ENCODE data around the gene SLC12A8. TPM values are rescaled to one million over a fixed set of nuclear protein-coding genes. Genes with fewer than 3 reads are reported as not detected.

Gene SLC12A8
- total RNA-seq, 1 donor from 2014 or later: 3.0 TPM

DNA sequence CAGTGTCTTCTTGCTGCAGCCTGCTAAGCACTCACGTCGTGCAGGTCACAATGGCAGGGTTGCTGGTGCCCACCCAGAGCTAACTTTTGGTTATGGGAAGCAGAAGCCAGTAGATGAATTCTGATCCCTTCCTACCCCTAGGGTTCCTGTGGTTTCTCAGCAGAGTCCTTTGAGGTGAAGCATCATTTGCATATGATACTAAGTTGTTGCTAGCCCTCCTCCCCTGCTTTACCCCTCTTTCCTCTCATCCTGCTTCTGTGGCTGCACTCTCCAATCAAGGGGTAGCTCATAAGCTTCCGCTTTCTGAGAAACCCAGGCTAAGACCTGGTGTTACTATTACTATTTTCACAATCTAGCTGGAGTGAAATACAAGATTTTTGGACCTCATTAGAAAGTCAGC is 134.7 kb downstream of the SLC12A8 start:
- H3K27ac Mint-ChIP-seq (ENCODE audit: unreplicated experiment): no peak overlapping the region
- H3K9me3 Mint-ChIP-seq (ENCODE audit: unreplicated experiment): no peaks in the 10 kb centered on the region
- no peaks in the 10 kb centered on the region for H3K36me3 Mint-ChIP-seq (ENCODE audit: unreplicated experiment)
- no peaks in the 10 kb centered on the region for H3K4me1 Mint-ChIP-seq (ENCODE audit: unreplicated experiment)
- peak; percentile 48 for DNase-seq (ENCODE audit: extremely low spot score, unreplicated experiment)
- no peaks in the 10 kb centered on the region for H3K27me3 Mint-ChIP-seq (ENCODE audit: unreplicated experiment)
- no peak overlapping the region for H3K4me3 Mint-ChIP-seq (ENCODE audit: unreplicated experiment)
- TF ChIP-seq, protein P1, sequence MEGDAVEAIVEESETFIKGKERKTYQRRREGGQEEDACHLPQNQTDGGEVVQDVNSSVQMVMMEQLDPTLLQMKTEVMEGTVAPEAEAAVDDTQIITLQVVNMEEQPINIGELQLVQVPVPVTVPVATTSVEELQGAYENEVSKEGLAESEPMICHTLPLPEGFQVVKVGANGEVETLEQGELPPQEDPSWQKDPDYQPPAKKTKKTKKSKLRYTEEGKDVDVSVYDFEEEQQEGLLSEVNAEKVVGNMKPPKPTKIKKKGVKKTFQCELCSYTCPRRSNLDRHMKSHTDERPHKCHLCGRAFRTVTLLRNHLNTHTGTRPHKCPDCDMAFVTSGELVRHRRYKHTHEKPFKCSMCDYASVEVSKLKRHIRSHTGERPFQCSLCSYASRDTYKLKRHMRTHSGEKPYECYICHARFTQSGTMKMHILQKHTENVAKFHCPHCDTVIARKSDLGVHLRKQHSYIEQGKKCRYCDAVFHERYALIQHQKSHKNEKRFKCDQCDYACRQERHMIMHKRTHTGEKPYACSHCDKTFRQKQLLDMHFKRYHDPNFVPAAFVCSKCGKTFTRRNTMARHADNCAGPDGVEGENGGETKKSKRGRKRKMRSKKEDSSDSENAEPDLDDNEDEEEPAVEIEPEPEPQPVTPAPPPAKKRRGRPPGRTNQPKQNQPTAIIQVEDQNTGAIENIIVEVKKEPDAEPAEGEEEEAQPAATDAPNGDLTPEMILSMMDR (IDR thresholded peaks at IDR 0.05): no peak

DNA sequence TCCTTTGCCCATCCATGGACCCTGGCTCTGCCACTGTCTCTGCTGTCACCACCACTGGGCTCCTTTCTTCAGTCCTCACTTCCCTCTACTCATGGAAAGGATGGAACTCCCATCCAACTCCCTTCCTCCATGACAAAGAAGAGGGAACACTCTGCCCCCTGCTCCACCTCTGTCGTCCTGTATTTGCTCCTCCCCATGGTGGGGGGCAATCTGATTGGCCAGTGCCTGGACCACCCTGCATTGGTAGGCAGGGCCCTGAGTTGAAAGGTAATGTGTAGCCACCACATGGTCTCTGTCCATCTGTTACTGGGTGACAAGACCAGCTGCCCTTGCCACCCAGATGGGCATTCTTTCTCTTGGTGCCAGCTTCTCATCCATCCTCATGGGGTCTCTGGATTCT is 136.1 kb downstream of the SLC12A8 start:
- TF ChIP-seq, protein P1 (IDR thresholded peaks at IDR 0.05): no peak

DNA sequence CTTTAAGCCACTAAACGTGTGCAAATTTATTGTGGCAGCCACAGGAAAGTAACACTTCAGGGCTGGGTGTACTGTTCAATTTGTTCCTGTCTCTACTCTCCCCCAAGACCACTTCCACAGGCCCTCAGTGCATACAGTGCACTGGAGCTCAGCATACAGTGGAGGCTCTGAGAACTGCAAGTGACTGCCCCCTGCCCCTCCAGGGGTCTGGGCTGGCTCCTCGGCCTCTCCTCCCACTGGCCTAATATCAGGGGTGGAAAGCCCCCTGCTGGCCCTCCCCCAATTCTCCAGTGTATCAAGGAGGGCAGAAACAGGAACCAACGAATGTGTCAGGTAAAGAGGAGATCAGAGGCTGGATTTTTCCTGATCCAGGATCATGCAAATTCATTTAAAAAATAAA is 136.8 kb downstream of the SLC12A8 start:
- Mint-ChIP-seq H3K9me3 (ENCODE audit: unreplicated experiment) (no peaks in the 10 kb centered on the region), H3K4me3 (ENCODE audit: unreplicated experiment) (no peak overlapping the region), H3K27ac (ENCODE audit: unreplicated experiment) (no peak overlapping the region), H3K36me3 (ENCODE audit: unreplicated experiment) (no peaks in the 10 kb centered on the region), H3K27me3 (ENCODE audit: unreplicated experiment) (no peaks in the 10 kb centered on the region), H3K4me1 (ENCODE audit: unreplicated experiment) (no peaks in the 10 kb centered on the region)
- DNase-seq (ENCODE audit: extremely low spot score, unreplicated experiment): peak; percentile 63
- TF ChIP-seq, protein P1 (IDR thresholded peaks at IDR 0.05): peak; percentile 6

More for the DNA sequence above, 136.1 kb downstream of the SLC12A8 start:
- Mint-ChIP-seq H3K27me3 (ENCODE audit: unreplicated experiment) (no peaks in the 10 kb centered on the region), H3K4me3 (ENCODE audit: unreplicated experiment) (no peak overlapping the region), H3K9me3 (ENCODE audit: unreplicated experiment) (no peaks in the 10 kb centered on the region), H3K36me3 (ENCODE audit: unreplicated experiment) (no peaks in the 10 kb centered on the region), H3K4me1 (ENCODE audit: unreplicated experiment) (no peaks in the 10 kb centered on the region), H3K27ac (ENCODE audit: unreplicated experiment) (no peak overlapping the region)
- DNase-seq (ENCODE audit: extremely low spot score, unreplicated experiment): peak; percentile 64

DNA sequence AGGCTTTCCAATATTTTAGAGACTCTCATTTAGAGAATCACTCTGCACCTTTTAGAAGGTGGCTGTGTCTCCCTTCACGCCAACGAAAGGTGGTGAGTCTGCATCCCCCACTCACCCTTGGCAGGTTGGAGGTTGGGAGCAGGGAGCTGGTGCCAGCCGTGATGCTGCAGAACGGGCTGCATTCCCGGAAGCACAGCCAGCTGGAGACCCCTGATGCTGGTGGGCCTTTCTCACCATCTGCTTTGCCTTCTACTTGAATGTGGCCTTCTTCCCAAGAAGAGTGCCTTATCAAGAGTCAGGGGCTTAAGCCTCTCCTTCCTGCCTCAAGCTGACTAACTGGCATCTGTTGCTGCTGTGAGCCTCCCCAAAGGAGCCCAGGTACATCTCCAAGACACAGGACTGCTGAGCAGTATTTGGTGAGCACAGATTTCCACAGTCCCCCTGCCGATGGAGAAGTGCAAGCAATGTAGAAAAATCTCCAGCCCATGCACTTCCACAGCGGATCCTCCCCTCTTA is 139.1 kb downstream of the SLC12A8 start:
- no peaks in the 10 kb centered on the region for H3K36me3 Mint-ChIP-seq (ENCODE audit: unreplicated experiment)
- H3K27ac Mint-ChIP-seq (ENCODE audit: unreplicated experiment): no peak overlapping the region
- TF ChIP-seq, protein P1 (IDR thresholded peaks at IDR 0.05): no peak
- no peaks in the 10 kb centered on the region for H3K9me3 Mint-ChIP-seq (ENCODE audit: unreplicated experiment)
- no peak for DNase-seq (ENCODE audit: extremely low spot score, unreplicated experiment)
- no peaks in the 10 kb centered on the region for H3K27me3 Mint-ChIP-seq (ENCODE audit: unreplicated experiment)
- no peaks in the 10 kb centered on the region for H3K4me1 Mint-ChIP-seq (ENCODE audit: unreplicated experiment)
- no peak overlapping the region for H3K4me3 Mint-ChIP-seq (ENCODE audit: unreplicated experiment)

DNA sequence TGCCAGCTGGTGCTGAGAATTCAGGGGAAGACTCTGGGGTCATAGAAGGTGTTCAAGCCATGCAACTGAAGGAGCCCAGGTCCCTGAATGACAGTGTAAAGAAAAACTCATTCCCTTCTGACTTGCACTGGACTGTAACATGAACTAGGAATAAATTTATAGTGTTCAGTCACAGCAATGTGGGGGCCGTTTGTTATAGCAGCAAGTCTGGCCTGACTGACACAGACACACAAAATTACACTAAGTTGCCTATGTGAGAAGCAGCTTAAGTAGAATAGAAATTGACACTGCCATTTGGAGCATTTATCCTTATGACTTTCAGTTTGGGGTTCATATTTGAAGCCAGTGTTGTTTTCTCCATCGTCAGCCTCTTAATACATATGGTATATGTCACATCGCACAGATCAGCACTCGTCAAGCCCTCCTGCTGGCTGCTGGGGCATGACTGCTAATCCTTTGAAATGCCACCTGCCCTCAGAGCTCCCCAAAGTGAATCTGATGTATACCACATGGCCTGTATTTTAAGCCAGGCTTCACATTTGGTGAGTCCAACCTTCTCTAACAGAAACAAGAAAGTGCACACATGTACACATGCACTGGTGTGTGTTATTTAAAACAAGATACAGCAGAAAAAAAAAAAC is 139.7 kb downstream of the SLC12A8 start:
- no peak for DNase-seq (ENCODE audit: extremely low spot score, unreplicated experiment)
- no peaks in the 10 kb centered on the region for H3K4me1 Mint-ChIP-seq (ENCODE audit: unreplicated experiment)
- TF ChIP-seq, protein P1 (IDR thresholded peaks at IDR 0.05): no peak
- no peaks in the 10 kb centered on the region for H3K27me3 Mint-ChIP-seq (ENCODE audit: unreplicated experiment)
- H3K9me3 Mint-ChIP-seq (ENCODE audit: unreplicated experiment): no peaks in the 10 kb centered on the region
- no peaks in the 10 kb centered on the region for H3K36me3 Mint-ChIP-seq (ENCODE audit: unreplicated experiment)
- no peak overlapping the region for H3K27ac Mint-ChIP-seq (ENCODE audit: unreplicated experiment)
- no peak overlapping the region for H3K4me3 Mint-ChIP-seq (ENCODE audit: unreplicated experiment)

All from osteocyte (in vitro differentiated cells).